NOMO-1 (cell line): ENCODE results near the gene ADAMTS20.
"Not testable (repeated sequence)": the region's sequence is repeated elsewhere in the genome, so short reads cannot be mapped to it uniquely, and the experiment has no call there.

Experiments
- DNase-seq, 2 experiments: peaks; one replicate each; lab custom pipeline; 2025; ENCODE audit not compliant: unreplicated experiment in 2 of 2; lab: John Stamatoyannopoulos, UW

Gene ADAMTS20, protein sequence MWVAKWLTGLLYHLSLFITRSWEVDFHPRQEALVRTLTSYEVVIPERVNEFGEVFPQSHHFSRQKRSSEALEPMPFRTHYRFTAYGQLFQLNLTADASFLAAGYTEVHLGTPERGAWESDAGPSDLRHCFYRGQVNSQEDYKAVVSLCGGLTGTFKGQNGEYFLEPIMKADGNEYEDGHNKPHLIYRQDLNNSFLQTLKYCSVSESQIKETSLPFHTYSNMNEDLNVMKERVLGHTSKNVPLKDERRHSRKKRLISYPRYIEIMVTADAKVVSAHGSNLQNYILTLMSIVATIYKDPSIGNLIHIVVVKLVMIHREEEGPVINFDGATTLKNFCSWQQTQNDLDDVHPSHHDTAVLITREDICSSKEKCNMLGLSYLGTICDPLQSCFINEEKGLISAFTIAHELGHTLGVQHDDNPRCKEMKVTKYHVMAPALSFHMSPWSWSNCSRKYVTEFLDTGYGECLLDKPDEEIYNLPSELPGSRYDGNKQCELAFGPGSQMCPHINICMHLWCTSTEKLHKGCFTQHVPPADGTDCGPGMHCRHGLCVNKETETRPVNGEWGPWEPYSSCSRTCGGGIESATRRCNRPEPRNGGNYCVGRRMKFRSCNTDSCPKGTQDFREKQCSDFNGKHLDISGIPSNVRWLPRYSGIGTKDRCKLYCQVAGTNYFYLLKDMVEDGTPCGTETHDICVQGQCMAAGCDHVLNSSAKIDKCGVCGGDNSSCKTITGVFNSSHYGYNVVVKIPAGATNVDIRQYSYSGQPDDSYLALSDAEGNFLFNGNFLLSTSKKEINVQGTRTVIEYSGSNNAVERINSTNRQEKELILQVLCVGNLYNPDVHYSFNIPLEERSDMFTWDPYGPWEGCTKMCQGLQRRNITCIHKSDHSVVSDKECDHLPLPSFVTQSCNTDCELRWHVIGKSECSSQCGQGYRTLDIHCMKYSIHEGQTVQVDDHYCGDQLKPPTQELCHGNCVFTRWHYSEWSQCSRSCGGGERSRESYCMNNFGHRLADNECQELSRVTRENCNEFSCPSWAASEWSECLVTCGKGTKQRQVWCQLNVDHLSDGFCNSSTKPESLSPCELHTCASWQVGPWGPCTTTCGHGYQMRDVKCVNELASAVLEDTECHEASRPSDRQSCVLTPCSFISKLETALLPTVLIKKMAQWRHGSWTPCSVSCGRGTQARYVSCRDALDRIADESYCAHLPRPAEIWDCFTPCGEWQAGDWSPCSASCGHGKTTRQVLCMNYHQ (N-terminal part only)

DNA sequence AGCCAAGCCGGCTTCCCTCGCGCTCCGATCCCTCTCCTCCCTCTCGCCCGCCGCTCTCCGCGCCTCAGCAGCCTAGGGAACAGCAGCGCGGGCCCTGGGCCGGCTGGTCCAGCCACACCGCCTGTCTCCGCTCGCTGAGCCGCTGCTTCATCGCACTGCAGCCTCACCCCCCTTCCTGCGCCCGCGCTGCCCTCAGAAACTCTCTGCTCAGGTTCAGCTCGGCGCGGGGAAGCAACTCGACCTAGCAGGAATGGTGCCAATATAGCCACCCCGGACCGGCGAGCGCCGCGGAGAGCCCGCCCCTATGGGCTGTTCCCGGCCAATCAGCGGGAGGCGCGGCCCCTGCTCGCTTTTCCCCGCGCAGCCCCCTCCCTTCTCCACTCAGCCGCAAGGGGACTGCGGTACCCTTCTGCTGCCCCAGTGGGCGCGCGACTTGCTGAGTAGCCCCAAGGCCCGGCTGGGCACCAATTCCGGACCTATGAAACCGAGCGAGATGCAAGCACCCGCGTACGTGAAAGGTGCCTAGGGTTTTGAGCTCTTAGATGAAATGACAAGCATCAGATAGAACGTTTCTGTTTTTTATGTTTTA is at the start of gene ADAMTS20:
ADAMTS20 (minus strand) TSS at position 233 of the 589 bp plus-strand sequence. CDS start 282 bp downstream, outside the sequence.
- DNase-seq: no peak

DNA sequence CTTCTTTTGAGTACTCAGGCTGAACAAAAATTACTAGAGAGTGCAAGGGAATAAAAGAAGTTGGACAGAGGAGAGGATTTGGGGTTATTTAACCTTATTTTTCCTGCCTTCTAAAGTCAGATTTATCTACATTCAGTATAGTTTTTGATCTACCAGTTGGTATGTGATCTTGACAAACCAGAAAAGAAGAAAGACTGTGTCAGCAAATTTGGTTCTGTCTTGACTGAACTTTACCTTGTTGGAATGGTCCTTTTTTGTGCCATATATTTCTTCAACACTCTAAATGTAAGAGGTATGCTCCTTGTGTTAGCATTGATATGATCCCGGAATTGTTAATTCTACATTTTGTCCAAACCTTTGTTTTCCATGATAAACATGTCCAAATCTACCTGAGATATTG is 47.7 kb upstream of the ADAMTS20 start:
- no peak for DNase-seq

DNA sequence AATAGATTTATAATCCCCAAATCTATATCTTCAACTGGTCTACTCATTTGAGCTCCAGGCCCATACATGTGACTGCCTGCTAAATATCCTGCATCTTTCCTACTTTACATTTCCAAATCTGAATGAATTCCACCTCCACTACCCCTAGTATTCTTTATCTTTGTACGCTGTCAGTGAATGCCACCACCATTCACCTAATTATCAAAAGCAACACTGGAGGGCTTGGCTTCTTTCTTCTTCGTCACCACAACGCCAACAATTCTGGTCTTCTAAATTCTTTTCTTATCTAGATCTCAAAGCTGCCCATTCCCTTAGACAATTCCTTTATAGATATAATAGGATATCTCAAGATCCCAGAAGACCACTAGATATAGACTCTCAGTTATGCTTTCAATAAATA is 47.1 kb upstream of the ADAMTS20 start:
- no peak for DNase-seq

DNA sequence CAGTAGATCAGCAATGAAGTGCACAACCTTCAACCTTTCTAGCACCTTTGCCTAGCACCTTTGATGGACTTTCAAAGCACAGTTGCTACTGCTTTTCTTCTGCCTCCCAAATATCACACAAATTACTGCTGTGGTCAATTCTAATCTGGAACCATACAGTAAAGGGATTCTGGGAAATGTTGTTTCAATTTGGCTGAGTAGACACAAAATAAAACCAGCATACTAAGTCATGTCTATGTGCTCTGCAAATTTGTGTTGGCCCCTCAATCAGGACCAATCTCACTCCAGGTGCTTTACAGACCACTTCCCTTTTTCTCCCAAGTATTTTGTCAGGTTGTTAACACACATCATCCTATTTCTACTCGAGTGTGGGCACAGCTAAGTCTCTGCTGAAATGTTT is 38.3 kb upstream of the ADAMTS20 start:
- no peak for DNase-seq

DNA sequence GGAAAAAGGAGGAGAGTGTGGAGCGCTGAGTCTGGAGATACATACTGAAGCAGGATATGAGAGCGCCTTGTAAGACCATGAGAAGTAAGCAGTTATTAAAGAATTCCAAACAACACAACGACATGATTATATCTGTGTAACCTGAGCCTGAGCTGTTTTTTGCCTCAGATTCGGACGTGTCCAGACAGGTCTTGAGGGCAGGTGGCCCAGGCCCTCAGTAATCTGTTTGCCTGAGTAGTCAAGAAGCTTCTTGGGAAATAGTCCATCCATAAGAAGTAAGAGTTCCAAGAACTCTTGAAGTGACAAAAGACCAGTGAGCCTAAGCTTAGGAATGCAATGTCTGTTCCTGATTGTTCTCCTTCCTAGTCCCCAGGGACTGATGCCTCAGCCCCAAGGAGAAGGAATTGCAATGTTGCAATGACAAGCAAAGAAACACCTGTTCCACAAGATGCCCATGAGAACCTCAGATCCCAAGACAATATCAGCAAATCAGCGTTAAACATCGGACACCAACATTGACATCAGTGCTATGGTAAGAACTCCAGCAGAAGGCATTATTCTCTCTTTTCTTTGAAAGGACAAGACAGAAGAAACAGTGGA is 34.7 kb upstream of the ADAMTS20 start:
- no peak for DNase-seq

DNA sequence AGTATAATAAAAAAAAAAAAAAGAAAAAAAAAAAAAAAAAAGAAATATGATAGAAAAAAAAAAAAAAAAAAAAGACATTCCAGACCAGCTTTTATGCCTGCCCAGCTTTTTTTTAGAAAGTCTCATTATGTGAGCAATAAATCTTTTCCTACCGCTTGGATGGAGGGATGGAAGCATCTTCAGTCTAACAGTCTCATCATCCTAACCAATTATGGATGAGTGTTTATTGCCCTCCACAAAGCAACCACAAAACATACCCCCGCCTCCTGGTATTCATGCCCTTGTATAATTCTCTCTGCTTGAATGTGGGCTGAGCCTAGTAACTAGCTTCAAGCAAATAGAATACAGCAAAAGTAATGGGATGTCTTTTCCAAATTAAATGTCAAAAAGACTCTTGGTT is 33.7 kb upstream of the ADAMTS20 start:
- no peak for DNase-seq

DNA sequence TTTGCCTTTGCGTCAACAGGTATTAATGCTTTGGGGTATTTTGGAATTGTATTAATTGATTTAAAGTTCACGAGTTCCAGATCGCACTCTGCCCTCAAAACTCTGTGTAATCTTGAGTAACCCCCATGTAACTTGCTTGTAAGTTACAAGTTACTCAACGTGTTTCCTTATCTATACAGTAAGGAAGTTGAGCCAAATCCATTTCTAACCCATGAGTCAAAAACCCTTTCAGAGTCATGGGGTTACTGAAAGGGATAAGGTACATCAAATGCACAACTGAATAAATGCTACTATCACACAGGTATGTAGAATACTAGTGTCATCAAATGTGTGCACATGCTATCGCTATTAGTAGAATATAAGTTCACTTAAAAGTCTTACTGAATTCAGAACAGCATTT is 28.6 kb upstream of the ADAMTS20 start:
- no peak for DNase-seq

DNA sequence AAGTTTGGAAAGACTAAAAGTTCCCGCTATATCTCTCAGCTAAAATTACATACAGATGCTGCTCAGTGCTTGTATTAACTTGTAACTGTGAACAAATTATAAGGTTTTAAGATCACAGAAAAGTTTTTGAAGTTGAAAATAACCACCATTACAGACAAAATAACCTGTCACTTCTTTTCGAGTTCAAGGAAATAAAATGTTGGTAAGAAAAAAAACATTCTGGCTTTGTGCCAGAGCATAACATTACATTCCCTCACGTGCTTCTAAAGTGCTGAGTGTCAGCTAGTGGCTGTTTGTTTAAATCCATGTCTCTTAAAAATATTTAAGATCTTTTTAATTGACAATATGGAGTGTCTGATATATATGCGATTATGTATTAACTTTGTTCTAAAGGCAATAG is 27.2 kb upstream of the ADAMTS20 start:
- DNase-seq: no peak

DNA sequence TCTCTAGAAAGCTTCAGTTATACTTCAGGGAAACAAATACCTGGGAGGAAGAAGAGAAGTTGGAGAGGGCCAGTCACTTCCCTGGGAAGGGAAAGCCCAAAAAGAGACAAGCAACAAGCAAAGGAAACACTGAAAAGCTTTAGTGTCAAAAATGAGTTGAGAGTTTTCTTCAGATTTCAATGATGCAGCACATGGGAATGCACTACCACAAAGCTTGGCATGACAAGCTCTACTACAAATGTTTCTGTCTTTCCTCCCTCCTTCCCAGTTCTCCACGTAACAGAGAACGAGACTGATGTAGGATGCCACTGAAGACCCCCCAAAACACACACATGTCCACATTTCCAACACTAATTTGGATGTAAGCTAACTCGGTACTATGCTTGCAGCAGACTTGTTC is 26.8 kb upstream of the ADAMTS20 start:
- DNase-seq: no peak

DNA sequence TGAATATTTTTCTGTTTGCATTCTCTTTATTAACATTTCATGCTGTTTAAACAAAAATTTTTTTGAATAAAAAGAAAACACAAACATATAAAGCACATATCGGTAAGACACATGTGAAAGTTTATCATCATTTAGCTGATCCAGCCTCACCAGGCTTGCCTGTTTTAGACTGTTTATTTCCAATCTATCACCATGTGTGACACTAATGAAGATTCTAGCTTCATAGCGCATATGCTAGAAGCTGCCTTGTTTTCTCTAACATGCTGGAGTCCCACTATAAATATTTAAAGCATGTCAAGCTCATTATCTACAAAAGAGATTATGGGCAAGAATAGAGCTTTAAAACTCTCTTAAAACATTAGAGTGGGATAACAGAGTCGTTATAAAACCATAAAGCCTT is 25.4 kb upstream of the ADAMTS20 start:
- no peak for DNase-seq

DNA sequence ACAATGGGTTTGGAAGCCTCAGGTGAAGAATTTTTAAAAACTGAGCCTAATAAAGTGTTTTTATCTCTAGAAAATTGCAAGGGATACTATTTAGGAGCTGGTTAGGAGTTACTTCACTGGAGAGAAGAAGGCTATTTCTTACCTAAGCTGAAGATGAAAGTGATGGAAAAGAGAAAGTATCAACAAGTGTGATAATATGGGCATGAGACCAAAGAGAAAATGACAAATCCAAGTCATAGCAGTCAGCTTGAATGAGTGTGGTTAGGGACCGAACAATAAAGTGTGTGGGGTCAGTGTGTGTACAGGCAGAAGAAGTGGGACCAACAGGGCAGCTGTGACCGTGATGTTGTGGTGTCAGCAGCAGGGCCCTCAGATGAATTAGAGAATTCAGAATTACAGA is 24.2 kb upstream of the ADAMTS20 start:
- no peak for DNase-seq

DNA sequence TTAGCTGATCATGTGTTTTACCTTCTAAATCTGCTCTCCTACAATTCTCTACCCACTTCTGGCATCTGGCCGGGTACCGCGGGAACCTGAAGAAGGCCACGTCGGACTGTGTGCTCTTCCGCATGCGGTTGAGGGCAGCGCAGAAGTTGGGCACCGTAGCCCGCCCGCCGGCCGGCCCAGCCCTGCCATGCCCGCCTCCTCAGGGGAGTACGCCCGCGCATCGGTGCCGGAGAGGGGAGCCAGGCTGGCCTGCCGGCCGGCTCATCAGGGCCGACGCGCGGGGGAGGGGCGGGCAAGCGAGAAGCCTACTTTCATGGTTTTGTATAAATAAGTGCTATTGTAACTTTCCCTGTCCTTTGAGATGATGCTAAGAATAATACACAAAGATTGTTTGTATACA is 19.9 kb upstream of the ADAMTS20 start:
- DNase-seq: no peak

DNA sequence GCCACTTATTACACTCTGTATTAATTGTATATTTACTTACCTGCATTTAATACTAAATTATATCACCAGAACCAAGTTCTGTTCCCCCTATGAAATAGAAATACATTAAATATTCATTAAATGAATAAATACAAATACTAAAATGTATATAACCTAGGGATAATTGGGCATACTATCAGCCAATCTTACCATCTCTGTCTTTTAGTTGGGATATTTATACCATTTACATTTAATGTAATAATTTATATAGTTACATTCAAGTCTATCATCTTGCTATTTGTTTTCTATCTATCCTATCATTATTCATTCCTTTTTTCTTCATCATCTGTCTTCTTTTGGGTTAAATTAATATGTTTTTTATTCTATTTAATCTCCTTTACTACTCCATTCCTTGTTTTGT is 4.1 kb upstream of the ADAMTS20 start:
- DNase-seq: no peak

DNA sequence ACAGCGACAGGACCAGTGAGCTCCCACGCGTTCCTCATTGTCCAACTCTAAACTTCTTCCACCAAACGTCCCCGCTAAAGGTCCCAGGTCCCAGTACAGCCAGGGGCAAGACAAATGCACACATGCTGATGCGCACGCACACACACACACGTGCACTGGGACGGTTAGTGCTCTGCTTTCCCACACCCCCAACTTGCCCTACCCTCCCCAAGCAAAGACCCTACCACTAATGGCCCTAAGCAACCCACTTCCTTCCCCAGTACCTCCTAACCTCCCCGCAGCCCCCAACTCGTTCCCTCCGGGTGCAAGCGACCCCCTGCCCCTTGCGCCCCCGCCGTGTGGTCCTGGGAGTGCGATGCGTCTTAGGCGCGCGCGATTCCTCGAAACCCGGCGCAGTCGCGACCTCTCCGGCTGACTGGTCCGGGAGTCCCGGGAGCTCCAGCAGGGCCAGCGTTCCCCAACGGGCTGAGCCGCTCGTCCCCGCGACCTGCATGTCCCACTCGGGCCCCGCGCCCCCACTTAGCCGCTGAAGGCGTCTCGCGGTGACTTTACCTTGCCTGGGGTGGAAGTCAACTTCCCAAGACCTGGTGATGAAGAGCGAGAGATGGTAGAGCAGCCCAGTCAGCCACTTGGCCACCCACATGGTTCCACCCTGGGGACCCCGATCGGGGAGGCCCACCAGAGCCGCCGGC is 578 bp downstream of the ADAMTS20 start:
- no peak for DNase-seq

DNA sequence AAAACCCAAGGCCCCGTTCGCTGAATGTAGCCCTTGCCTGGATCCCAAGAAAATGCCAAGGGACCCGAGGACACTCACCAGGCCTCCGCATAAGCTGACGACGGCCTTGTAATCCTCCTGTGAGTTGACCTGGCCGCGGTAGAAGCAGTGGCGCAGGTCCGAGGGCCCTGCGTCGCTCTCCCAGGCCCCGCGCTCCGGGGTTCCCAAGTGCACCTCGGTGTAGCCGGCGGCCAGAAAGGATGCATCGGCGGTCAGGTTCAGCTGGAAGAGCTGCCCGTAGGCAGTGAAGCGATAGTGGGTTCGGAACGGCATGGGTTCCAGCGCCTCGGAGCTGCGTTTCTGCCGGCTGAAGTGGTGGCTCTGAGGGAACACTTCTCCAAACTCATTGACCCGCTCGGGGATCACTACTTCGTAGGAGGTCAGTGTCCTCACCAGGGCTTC is 1.2 kb downstream of the ADAMTS20 start:
- DNase-seq: no peak

DNA sequence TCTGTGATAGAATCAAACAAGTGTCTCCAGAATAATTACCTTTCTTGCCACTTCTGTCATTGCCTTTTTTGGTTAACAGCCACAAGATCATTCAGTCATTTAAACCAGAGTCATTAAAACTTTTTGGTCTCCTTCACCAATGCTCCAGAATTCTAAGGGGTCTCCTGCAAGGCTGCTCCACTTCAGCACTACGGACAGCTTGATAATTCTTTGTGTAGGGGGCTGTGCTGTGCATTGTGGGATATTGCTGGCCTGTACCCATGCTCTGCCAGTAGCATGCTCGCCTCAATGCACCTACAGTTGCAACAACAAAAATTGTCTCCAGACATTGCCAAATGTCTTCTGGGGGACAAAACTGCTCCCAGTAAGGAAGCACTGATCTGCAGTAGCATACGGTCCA is 7.3 kb downstream of the ADAMTS20 start:
- DNase-seq: no peak

DNA sequence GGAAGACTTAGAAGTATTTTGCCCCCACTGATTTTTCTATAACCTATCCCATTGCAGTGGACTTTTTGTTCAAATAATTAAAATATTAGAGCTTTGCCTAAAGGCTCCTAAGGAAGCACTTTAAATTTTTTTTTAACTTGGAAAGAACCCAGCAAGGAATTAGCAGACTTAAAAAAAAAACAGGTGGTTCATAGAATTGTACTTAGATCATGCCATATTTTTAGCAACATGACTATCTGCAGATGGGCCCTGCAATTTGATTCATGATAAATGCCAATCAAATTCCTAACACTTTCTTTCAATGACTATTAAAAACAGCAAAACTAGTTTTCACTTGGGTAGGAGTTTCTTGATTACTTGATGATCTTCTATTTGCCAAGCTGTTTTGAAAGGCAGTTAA is 11.5 kb downstream of the ADAMTS20 start:
- DNase-seq: no peak

DNA sequence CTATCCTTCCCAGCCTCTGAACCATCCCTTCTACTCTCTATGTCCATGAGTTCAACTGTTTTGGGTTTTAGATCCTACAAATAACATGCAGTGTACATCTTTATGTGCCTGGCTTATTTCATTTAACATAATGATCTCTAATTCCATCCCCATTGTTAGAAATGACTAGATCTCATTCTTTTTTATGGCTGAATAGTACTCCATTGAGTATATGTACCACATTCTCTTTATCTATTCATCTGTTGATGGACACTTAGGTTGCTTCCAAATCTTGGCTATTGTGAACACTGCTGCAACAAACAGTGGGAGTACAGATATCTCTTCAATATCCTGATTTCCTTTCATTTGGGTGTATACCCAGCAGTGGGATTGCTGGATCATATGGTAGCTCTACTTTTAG is 14.3 kb downstream of the ADAMTS20 start:
- DNase-seq: not testable (repeated sequence)

DNA sequence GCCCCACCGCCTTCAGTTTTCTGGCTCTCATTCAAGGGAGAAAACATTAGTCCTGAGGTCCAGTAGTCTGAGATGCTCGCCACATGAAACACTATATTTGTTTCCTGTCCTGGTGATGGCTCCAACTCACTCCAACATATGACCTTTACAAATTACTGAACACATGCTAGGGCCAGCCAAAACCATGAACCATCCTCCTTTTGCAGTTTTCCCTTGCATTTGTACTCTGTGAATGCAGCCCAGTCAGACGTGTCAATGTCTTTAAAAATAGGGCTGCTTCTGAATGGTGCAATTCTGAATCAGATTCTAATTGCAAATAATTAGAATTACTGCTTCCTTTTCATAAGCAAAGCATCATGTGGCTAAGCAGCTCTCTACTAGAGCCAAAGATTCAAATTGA is 36.0 kb downstream of the ADAMTS20 start:
- no peak for DNase-seq

DNA sequence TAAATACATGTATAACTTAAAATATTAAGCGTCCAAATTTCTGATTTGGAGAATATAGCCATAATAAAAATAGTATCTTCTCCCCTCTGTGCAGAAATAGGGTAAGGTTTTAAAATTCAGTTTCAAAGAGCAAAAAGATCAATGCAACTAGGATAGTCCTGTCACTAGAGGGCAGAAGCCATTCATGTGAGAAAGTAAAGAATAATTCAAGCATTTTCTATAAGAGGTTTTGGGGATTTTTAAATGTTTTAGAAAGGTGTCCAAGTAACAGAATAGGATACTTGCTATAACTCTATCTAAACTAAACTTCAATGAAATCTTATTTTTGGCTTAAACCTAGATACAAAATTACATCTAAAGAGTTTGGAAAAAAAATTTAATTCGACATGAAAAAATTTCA is 50.3 kb downstream of the ADAMTS20 start:
- peak in 1 of 2 experiments; percentile 10 for DNase-seq
